ENCODE results near the gene ZSCAN16. TPM values are rescaled to one million over a fixed set of nuclear protein-coding genes. Genes with fewer than 3 reads are reported as not detected.

ZSCAN16 gene
- total and polyA plus RNA-seq, 2 of the 13 experiments (the other 11 are each of a cell fraction or from before 2014, with no cell fraction given) = 5.7 to 12.7 TPM

- peak; percentile 98 for TF ChIP-seq KDM2A (CRISPR knock-in tag; IDR thresholded peaks at IDR 0.05; ENCODE audit: borderline replicate concordance, low read depth)
- TF ChIP-seq, protein P1, sequence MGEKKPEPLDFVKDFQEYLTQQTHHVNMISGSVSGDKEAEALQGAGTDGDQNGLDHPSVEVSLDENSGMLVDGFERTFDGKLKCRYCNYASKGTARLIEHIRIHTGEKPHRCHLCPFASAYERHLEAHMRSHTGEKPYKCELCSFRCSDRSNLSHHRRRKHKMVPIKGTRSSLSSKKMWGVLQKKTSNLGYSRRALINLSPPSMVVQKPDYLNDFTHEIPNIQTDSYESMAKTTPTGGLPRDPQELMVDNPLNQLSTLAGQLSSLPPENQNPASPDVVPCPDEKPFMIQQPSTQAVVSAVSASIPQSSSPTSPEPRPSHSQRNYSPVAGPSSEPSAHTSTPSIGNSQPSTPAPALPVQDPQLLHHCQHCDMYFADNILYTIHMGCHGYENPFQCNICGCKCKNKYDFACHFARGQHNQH (CRISPR knock-in tag; IDR thresholded peaks at IDR 0.05) = peak; percentile 43; the same call in 1 of the 2 replicates
- peak; percentile 30 for TF ChIP-seq JARID2 (CRISPR knock-in tag; IDR thresholded peaks at IDR 0.05; ENCODE audit: insufficient replicate concordance)
- TF ChIP-seq ZNF720 (CRISPR knock-in tag; IDR thresholded peaks at IDR 0.05) = no peak
- TF ChIP-seq ZNF33B (CRISPR knock-in tag; IDR thresholded peaks at IDR 0.05) = peak; percentile 91
- TF ChIP-seq CBX1 (IDR thresholded peaks at IDR 0.05; ENCODE audit: low read depth) = peak; percentile 93
- peak; percentile 69; the same call in 1 of the 2 replicates for TF ChIP-seq ZNF12 (CRISPR knock-in tag; IDR thresholded peaks at IDR 0.05)
- no peak for TF ChIP-seq TRAFD1 (CRISPR knock-in tag; IDR thresholded peaks at IDR 0.05; ENCODE audit: borderline replicate concordance)
- peak; percentile 51; the same call in 1 of the 2 replicates for TF ChIP-seq CBFB (CRISPR knock-in tag; IDR thresholded peaks at IDR 0.05)
- no peak for TF ChIP-seq PLRG1 (conservative IDR thresholded peaks at IDR 0.05)
- TF ChIP-seq ZBTB4 (CRISPR knock-in tag; IDR thresholded peaks at IDR 0.05; ENCODE audit: borderline replicate concordance) = peak; percentile 76; the same call in 1 of the 2 replicates
- TF ChIP-seq, protein P2, sequence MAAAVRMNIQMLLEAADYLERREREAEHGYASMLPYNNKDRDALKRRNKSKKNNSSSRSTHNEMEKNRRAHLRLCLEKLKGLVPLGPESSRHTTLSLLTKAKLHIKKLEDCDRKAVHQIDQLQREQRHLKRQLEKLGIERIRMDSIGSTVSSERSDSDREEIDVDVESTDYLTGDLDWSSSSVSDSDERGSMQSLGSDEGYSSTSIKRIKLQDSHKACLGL (CRISPR knock-in tag; IDR thresholded peaks at IDR 0.05) = peak; percentile 92
- TF ChIP-seq CREB3 (CRISPR knock-in tag; IDR thresholded peaks at IDR 0.05) = 0 out of 2 replicates have a peak, but pooled peaks have one; percentile 55
- TF ChIP-seq TEAD2 (CRISPR knock-in tag; IDR thresholded peaks at IDR 0.05) = no peak
- TF ChIP-seq REL (CRISPR knock-in tag; conservative IDR thresholded peaks at IDR 0.05) = no peak; the same call in 1 of the 2 replicates
- TF ChIP-seq ATAD3A (CRISPR knock-in tag; IDR thresholded peaks at IDR 0.05) = no peak
- TF ChIP-seq ZNF775 (CRISPR knock-in tag; IDR thresholded peaks at IDR 0.05; ENCODE audit: borderline replicate concordance) = 0 out of 2 replicates have a peak, but pooled peaks have one; percentile 21
- TF ChIP-seq, protein P3, sequence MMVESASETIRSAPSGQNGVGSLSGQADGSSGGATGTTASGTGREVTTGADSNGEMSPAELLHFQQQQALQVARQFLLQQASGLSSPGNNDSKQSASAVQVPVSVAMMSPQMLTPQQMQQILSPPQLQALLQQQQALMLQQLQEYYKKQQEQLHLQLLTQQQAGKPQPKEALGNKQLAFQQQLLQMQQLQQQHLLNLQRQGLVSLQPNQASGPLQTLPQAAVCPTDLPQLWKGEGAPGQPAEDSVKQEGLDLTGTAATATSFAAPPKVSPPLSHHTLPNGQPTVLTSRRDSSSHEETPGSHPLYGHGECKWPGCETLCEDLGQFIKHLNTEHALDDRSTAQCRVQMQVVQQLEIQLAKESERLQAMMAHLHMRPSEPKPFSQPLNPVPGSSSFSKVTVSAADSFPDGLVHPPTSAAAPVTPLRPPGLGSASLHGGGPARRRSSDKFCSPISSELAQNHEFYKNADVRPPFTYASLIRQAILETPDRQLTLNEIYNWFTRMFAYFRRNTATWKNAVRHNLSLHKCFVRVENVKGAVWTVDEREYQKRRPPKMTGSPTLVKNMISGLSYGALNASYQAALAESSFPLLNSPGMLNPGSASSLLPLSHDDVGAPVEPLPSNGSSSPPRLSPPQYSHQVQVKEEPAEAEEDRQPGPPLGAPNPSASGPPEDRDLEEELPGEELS (CRISPR knock-in tag; IDR thresholded peaks at IDR 0.05) = peak; percentile 12; the same call in 1 of the 2 replicates
- TF ChIP-seq ZNF569 (CRISPR knock-in tag; IDR thresholded peaks at IDR 0.05; ENCODE audit: borderline replicate concordance) = no peak
Measured at GRCh38 chr6:28104392-28105244, 19.8 kb upstream of the ZSCAN16 start (continued).
